ENCODE data around the gene CD38.
"Not testable (repeated sequence)": the region's sequence is repeated elsewhere in the genome, so short reads cannot be mapped to it uniquely, and the experiment has no call there.

CD38 gene

GRCh38 chr4:15809058-15809457 is 30.9 kb downstream of the CD38 start:
- H3K36me3 ChIP-seq (ENCODE audit: insufficient read depth, low read depth, low read length) = no peaks in the 10 kb centered on the region
- no peak overlapping the region for H3K9ac ChIP-seq (ENCODE audit: low read depth, low read length)
- no peak overlapping the region for H3K4me3 ChIP-seq (ENCODE audit: low read length)
- H3K4me1 ChIP-seq (ENCODE audit: insufficient read depth, low read length) = peaks cover 6% of the 10 kb centered on the region
- H3K9me3 ChIP-seq (ENCODE audit: insufficient read depth, low read depth, low read length) = no peaks in the 10 kb centered on the region
- no peak overlapping the region for H3K27ac ChIP-seq (ENCODE audit: low read length)
- no peaks in the 10 kb centered on the region for H3K27me3 ChIP-seq (ENCODE audit: insufficient read depth, low read length)

- peaks cover 6% of the 10 kb centered on the region for H3K4me1 ChIP-seq (ENCODE audit: insufficient read depth, low read length)
- no peak overlapping the region for H3K4me3 ChIP-seq (ENCODE audit: low read length)
- no peaks in the 10 kb centered on the region for H3K27me3 ChIP-seq (ENCODE audit: insufficient read depth, low read length)
- H3K9ac ChIP-seq (ENCODE audit: low read depth, low read length) = no peak overlapping the region
- no peaks in the 10 kb centered on the region for H3K9me3 ChIP-seq (ENCODE audit: insufficient read depth, low read depth, low read length)
- H3K27ac ChIP-seq (ENCODE audit: low read length) = no peak overlapping the region
- no peaks in the 10 kb centered on the region for H3K36me3 ChIP-seq (ENCODE audit: insufficient read depth, low read depth, low read length)
Measured at GRCh38 chr4:15809466-15809865, 31.3 kb downstream of the CD38 start.

GRCh38 chr4:15811703-15812337 is 33.7 kb downstream of the CD38 start:
- H3K9ac ChIP-seq (ENCODE audit: low read depth, low read length) = no peak overlapping the region; the same call in 1 of the 2 replicates
- no peaks in the 10 kb centered on the region for H3K27me3 ChIP-seq (ENCODE audit: insufficient read depth, low read length)
- no peaks in the 10 kb centered on the region for H3K9me3 ChIP-seq (ENCODE audit: insufficient read depth, low read depth, low read length)
- H3K4me3 ChIP-seq (ENCODE audit: low read length) = no peak overlapping the region
- no peaks in the 10 kb centered on the region for H3K36me3 ChIP-seq (ENCODE audit: insufficient read depth, low read depth, low read length)
- H3K4me1 ChIP-seq (ENCODE audit: insufficient read depth, low read length) = peaks cover 6% of the 10 kb centered on the region
- H3K27ac ChIP-seq (ENCODE audit: low read length) = no peak overlapping the region

DNA sequence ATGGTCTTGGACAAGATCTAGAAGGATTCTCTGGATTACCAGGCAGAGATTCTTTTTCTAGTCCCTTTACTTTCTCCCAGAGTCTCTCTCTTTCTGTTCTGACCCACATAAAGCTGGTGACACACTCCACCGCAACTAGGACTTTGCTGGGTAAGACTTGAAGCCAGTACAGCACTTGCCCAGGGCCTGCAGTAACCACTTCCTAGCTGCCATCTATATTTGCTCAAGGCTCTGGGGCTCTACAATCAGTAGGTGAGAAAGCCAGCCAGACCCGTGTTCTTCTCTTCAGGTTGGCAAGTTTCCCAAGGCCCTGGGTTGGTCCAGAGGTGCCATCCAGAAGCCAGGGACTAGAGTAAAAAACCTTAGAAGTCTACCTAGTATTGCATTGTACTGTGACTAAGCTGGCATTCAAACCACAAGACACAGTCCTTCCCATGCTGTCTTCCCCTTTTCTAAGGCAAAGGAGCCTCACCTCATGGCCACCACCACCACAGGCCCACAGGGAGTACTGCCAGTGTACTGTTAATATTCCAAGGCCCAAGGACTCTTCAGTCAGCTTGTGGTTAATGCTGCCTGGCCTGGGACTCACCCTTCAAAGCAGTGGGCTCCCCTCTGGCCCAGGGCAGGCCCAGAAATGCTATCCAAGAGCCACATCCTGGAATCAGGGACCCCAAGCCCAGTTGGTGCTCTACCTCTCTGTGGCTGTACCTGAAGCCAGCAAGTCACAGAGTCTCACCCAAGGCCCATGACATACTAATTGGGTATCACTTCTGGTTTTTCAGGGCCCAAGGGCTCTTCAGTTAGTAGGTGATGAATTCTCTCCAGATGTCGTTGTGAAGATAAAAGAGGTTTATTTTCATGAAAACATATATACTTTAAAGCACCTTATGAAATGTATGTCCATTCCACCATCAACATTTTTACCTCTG is 54.7 kb downstream of the CD38 start:
- no peaks in the 10 kb centered on the region for H3K9me3 ChIP-seq (ENCODE audit: insufficient read depth, low read depth, low read length)
- no peak overlapping the region for H3K27ac ChIP-seq (ENCODE audit: low read length)
- no peaks in the 10 kb centered on the region for H3K27me3 ChIP-seq (ENCODE audit: insufficient read depth, low read length)
- no peak overlapping the region for H3K9ac ChIP-seq (ENCODE audit: low read depth, low read length)
- H3K36me3 ChIP-seq (ENCODE audit: insufficient read depth, low read depth, low read length) = no peaks in the 10 kb centered on the region
- H3K4me3 ChIP-seq (ENCODE audit: low read length) = no peak overlapping the region
- H3K4me1 ChIP-seq (ENCODE audit: insufficient read depth, low read length) = no peaks in the 10 kb centered on the region

- no peak overlapping the region for H3K27ac ChIP-seq (ENCODE audit: low read length)
- H3K4me3 ChIP-seq (ENCODE audit: low read length) = no peak overlapping the region
- no peaks in the 10 kb centered on the region for H3K36me3 ChIP-seq (ENCODE audit: insufficient read depth, low read depth, low read length)
- H3K9ac ChIP-seq (ENCODE audit: low read depth, low read length) = no peak overlapping the region
- H3K27me3 ChIP-seq (ENCODE audit: insufficient read depth, low read length) = no peaks in the 10 kb centered on the region
- no peaks in the 10 kb centered on the region for H3K9me3 ChIP-seq (ENCODE audit: insufficient read depth, low read depth, low read length)
- no peaks in the 10 kb centered on the region for H3K4me1 ChIP-seq (ENCODE audit: insufficient read depth, low read length)
Measured at GRCh38 chr4:15833801-15834200, 55.7 kb downstream of the CD38 start.

- Histone ChIP-seq H3K9ac (ENCODE audit: low read depth, low read length) (no peak overlapping the region), H3K27ac (ENCODE audit: low read length) (no peak overlapping the region), H3K36me3 (ENCODE audit: insufficient read depth, low read depth, low read length) (no peaks in the 10 kb centered on the region), H3K9me3 (ENCODE audit: insufficient read depth, low read depth, low read length) (peaks cover 3% of the 10 kb centered on the region; the same call in 1 of the 2 replicates), H3K4me1 (ENCODE audit: insufficient read depth, low read length) (no peaks in the 10 kb centered on the region), H3K27me3 (ENCODE audit: insufficient read depth, low read length) (no peaks in the 10 kb centered on the region), H3K4me3 (ENCODE audit: low read length) (no peak overlapping the region)
Measured at GRCh38 chr4:15836362-15836761, 58.2 kb downstream of the CD38 start.

DNA sequence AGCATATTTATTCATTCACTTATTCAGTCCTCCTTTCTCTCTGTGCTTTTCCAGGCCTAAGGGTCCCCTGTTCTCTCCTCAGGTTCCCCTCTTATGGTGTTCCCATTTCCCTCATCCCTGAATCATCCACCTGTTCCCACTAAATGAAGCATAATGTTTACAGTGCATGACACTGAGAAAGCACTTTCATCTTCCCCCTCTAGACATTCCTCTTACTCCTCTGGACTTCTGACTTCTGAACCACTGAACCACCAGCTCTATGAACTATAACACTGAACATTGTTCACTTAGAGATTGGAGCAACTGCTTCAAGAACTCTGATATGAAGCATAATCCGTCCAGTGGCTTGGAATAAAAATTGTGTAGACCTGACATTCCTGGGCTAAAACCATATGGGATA is 59.5 kb downstream of the CD38 start:
- no peaks in the 10 kb centered on the region for H3K36me3 ChIP-seq (ENCODE audit: insufficient read depth, low read depth, low read length)
- no peak overlapping the region for H3K27ac ChIP-seq (ENCODE audit: low read length)
- H3K4me3 ChIP-seq (ENCODE audit: low read length) = no peak overlapping the region
- no peaks in the 10 kb centered on the region for H3K27me3 ChIP-seq (ENCODE audit: insufficient read depth, low read length)
- no peaks in the 10 kb centered on the region for H3K4me1 ChIP-seq (ENCODE audit: insufficient read depth, low read length)
- H3K9ac ChIP-seq (ENCODE audit: low read depth, low read length) = no peak overlapping the region
- H3K9me3 ChIP-seq (ENCODE audit: insufficient read depth, low read depth, low read length) = peaks cover 3% of the 10 kb centered on the region; the same call in 1 of the 2 replicates

- H3K36me3 ChIP-seq (ENCODE audit: insufficient read depth, low read depth, low read length); H3K4me1 ChIP-seq (ENCODE audit: insufficient read depth, low read length); H3K27me3 ChIP-seq (ENCODE audit: insufficient read depth, low read length); H3K27ac ChIP-seq (ENCODE audit: low read length); H3K4me3 ChIP-seq (ENCODE audit: low read length); H3K9me3 ChIP-seq (ENCODE audit: insufficient read depth, low read depth, low read length); H3K9ac ChIP-seq (ENCODE audit: low read depth, low read length): not testable (repeated sequence)
Measured at GRCh38 chr4:15841194-15841730, 63.1 kb downstream of the CD38 start.

DNA sequence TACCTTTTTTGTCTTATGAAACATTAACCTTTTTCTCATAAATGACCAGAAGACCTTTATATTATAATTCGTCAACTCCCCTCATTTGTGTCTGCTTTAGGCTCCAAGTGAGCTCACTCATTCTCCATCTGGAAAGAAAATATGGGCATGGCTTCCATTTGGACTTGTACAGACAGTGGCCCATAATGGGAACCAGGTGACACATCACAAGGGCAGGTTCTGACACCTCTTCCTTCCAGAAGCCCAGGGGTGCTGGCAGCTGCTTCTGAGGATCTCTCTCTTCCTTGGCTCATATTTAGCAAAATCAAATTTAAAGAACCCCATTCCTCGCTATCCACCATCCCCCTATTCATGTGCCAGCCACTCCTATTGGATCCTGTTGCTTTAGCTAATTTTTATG is 69.6 kb downstream of the CD38 start:
- Histone ChIP-seq H3K9me3 (ENCODE audit: insufficient read depth, low read depth, low read length) (no peaks in the 10 kb centered on the region), H3K9ac (ENCODE audit: low read depth, low read length) (no peak overlapping the region), H3K27me3 (ENCODE audit: insufficient read depth, low read length) (no peaks in the 10 kb centered on the region), H3K36me3 (ENCODE audit: insufficient read depth, low read depth, low read length) (no peaks in the 10 kb centered on the region), H3K27ac (ENCODE audit: low read length) (no peak overlapping the region), H3K4me3 (ENCODE audit: low read length) (no peak overlapping the region), H3K4me1 (ENCODE audit: insufficient read depth, low read length) (no peaks in the 10 kb centered on the region)

DNA sequence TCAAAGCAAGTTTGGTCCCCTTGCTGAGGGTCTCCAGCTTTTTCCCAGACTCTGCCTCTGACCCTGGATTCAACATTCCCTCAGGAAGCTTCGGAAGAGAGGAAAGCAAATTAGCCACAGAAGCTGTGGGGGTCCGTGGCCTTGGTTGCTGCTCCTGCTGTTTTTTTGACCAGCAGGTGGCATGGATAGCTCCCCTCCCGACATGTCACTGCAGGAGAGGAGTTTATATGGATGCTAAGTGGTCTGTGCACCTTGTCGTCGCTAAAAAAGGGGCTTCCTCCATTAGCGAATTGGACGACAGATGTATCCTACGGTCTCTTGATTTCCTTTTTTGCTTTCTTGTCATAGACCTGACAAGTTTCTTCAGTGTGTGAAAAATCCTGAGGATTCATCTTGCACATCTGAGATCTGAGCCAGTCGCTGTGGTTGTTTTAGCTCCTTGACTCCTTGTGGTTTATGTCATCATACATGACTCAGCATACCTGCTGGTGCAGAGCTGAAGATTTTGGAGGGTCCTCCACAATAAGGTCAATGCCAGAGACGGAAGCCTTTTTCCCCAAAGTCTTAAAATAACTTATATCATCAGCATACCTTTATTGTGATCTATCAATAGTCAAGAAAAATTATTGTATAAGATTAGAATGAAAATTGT is 70.2 kb downstream of the CD38 start:
- Histone ChIP-seq H3K27me3 (ENCODE audit: insufficient read depth, low read length) (no peaks in the 10 kb centered on the region), H3K4me3 (ENCODE audit: low read length) (no peak overlapping the region), H3K4me1 (ENCODE audit: insufficient read depth, low read length) (no peaks in the 10 kb centered on the region), H3K27ac (ENCODE audit: low read length) (no peak overlapping the region), H3K36me3 (ENCODE audit: insufficient read depth, low read depth, low read length) (no peaks in the 10 kb centered on the region), H3K9me3 (ENCODE audit: insufficient read depth, low read depth, low read length) (no peaks in the 10 kb centered on the region), H3K9ac (ENCODE audit: low read depth, low read length) (no peak overlapping the region)

DNA sequence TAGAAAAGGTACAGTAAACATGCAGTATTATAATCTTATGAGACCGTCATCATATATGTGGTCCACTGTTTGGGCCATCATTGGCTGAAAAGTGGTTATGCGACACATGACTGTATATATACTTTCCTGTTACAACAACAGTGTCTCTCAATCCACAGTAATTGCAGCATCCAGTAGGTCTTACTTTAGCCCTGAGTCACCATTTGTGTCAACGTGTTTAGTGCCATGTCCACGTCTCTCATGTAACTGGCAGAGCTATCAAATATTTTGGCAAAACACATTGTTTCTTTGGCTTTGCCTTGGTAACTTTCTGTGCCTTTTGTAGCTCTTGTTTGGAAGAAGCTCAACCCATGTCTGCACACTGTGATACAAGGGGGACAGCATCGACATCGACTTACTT is 73.8 kb downstream of the CD38 start:
- Histone ChIP-seq H3K36me3 (ENCODE audit: insufficient read depth, low read depth, low read length) (no peaks in the 10 kb centered on the region), H3K27me3 (ENCODE audit: insufficient read depth, low read length) (no peaks in the 10 kb centered on the region), H3K4me3 (ENCODE audit: low read length) (no peak overlapping the region), H3K9me3 (ENCODE audit: insufficient read depth, low read depth, low read length) (no peaks in the 10 kb centered on the region), H3K9ac (ENCODE audit: low read depth, low read length) (no peak overlapping the region), H3K4me1 (ENCODE audit: insufficient read depth, low read length) (no peaks in the 10 kb centered on the region), H3K27ac (ENCODE audit: low read length) (no peak overlapping the region)

All from iPS-20b (cell line).